K562 (cell line): ENCODE data around the gene UBE3B. TPM values are rescaled to one million over a fixed set of nuclear protein-coding genes. Genes with fewer than 3 reads are reported as not detected.
A peak's percentile ranks its signal among the peaks of the same experiment; 100 is the strongest.

ENCODE experiments used
- ATAC-seq: fragments of 200-7000 bp; cut with Tn5 transposase; 3 replicates; pipeline ENCODE4 v1.9.1; 2020; ENCODE audit warnings: moderate library complexity
- BruUV-seq: library from RNA; stranded (reverse); fragments of 400-500 nt; replicated peaks from 2 replicates; lab custom pipeline; 2021; lab: Mats Ljungman, UMichigan
- CTCF ChIA-PET: fragments of 300-600 bp; formaldehyde crosslinking; extraction: SDS; loops from one replicate; lab custom pipeline; 2021; ENCODE audit warnings: low intra/inter-chr PET ratio; lab: Yijun Ruan, JAX
- POLR2A ChIA-PET: fragments of 300-600, 350-650 bp; sonication (Branson Sonifier 250); formaldehyde crosslinking; extraction: SDS; loops from one replicate; lab custom pipeline; 2021; ENCODE audit warnings: antibody characterized with exemption, inconsistent platforms; lab: Yijun Ruan, JAX
- DNase-seq, 4 experiments: peaks; one replicate each; pipeline versions ENCODE4 v3.0.0 to v3.0.0-alpha.2; 2011 to 2018; ENCODE audit warnings: low spot score in 3 of 4, mixed read lengths in 3 of 4; ENCODE audit errors: extremely low read depth in 1 of 4
- FAIRE-seq: peaks from 2 replicates; lab custom pipeline; 2011; peaks lifted over from hg19 to GRCh38; lab: Jason Lieb, UNC
- H2AFZ ChIP-seq: 2 replicates; pipeline ENCODE4 v1.6.0; 2011; ENCODE audit warnings: low read depth, low read length, control low read depth, inconsistent platforms
- H3K27ac ChIP-seq: fragments of 200-600 bp; 3 replicates; pipeline ENCODE4 v1.8.0; 2011; ENCODE audit warnings: low read depth, mild to moderate bottlenecking, control low read depth, inconsistent platforms, low read length, moderate library complexity, mixed read lengths; ENCODE audit errors: extremely low read depth
- H3K27me3 ChIP-seq, 2 experiments: fragments of 300-600 bp in 1 of 2; 2 replicates in 1 of 2; 3 replicates in 1 of 2; pipeline versions ENCODE4 v1.6.0 to v1.8.0; 2011; ENCODE audit warnings: inconsistent platforms in 2 of 2, low read length in 2 of 2, mild to moderate bottlenecking in 1 of 2, mixed read lengths in 1 of 2, moderate library complexity in 1 of 2; ENCODE audit not compliant: control insufficient read depth in 2 of 2, insufficient read depth in 2 of 2
- H3K36me3 ChIP-seq: fragments of 300-600 bp; 3 replicates; pipeline ENCODE4 v1.8.0; 2011; ENCODE audit warnings: mild to moderate bottlenecking, low read length, inconsistent platforms; ENCODE audit not compliant: control insufficient read depth, insufficient read depth
- H3K4me1 ChIP-seq, 2 experiments: fragments of 200-600 bp in 1 of 2; replicated peaks in 1 of 2; 2 replicates in 1 of 2; 3 replicates in 1 of 2; pipeline versions ENCODE4 v1.5.1 to v1.8.0; 2011; ENCODE audit warnings: inconsistent platforms in 2 of 2, low read length in 2 of 2, mild to moderate bottlenecking in 1 of 2, mixed read lengths in 1 of 2, moderate library complexity in 1 of 2; ENCODE audit not compliant: control insufficient read depth in 2 of 2, insufficient read depth in 2 of 2
- H3K4me2 ChIP-seq: 2 replicates; pipeline ENCODE4 v1.6.1; 2011; ENCODE audit warnings: low read length, control low read depth, inconsistent platforms, mixed read lengths; ENCODE audit not compliant: insufficient read depth
- H3K4me3 ChIP-seq: fragments of 200-600 bp; sonication (generic), shearing (Covaris generic); 2 replicates; pipeline ENCODE4 v1.5.1; 2016; ENCODE audit warnings: control low read depth, inconsistent platforms
- H3K79me2 ChIP-seq: fragments of 200-600 bp; 3 replicates; pipeline ENCODE4 v1.8.0; 2011; ENCODE audit warnings: low read length, inconsistent platforms; ENCODE audit not compliant: control insufficient read depth, insufficient read depth
- H3K9ac ChIP-seq, 2 experiments: 2 replicates each; pipeline versions ENCODE4 v1.6.0 to v1.6.1; 2011; ENCODE audit warnings: low read depth in 2 of 2, low read length in 2 of 2, control low read depth in 1 of 2, inconsistent platforms in 1 of 2, mild to moderate bottlenecking in 1 of 2, mixed read lengths in 1 of 2; ENCODE audit not compliant: insufficient read depth in 1 of 2
- H3K9me1 ChIP-seq: one replicate; pipeline ENCODE4 v1.6.0; 2011; ENCODE audit warnings: inconsistent platforms, mild to moderate bottlenecking, low read length, moderate library complexity; ENCODE audit not compliant: control insufficient read depth, insufficient read depth
- H3K9me3 ChIP-seq: replicated peaks from 2 replicates; pipeline ENCODE4 v1.5.1; 2011; ENCODE audit warnings: low read depth, low read length, inconsistent platforms; ENCODE audit not compliant: control insufficient read depth, insufficient read depth
- H4K20me1 ChIP-seq: replicated peaks from 2 replicates; pipeline ENCODE4 v1.6.1; 2011; ENCODE audit warnings: low read length, inconsistent platforms, mixed read lengths; ENCODE audit not compliant: control insufficient read depth, insufficient read depth
- FOS ChIP-seq: IDR thresholded peaks from 3 replicates; pipeline ENCODE4 v1.6.1; 2011; ENCODE audit not compliant: insufficient read length; ENCODE audit errors: extremely low read depth
- MLLT1 ChIP-seq, 2 experiments: fragments of 450-650 bp; IDR thresholded peaks; 2 replicates each; pipeline ENCODE4 v1.6.1; 2016
- ZBTB17 ChIP-seq: fragments of 450-650 bp; formaldehyde crosslinking; IDR thresholded peaks from 2 replicates; pipeline ENCODE4 v1.4.0; 2020; ENCODE audit warnings: mild to moderate bottlenecking
- ZMIZ1 ChIP-seq, 2 experiments: fragments of 150-350 bp in 1 of 2; IDR thresholded peaks; 2 replicates each; pipeline ENCODE4 v1.6.1; 2012 to 2016; ENCODE audit warnings: low read depth in 2 of 2, low read length in 2 of 2, mild to moderate bottlenecking in 1 of 2, moderate library complexity in 1 of 2
- WGBS: fragments of 100-300 bp; shearing (Covaris generic); methylation state at CpG from one replicate; pipeline ENCODE4 v1.1.6; 2016; ENCODE audit warnings: low coverage, mixed read lengths; ENCODE audit not compliant: insufficient coverage; ENCODE audit errors: missing lambda C conversion rate; 5-methylcytosine and 5-hydroxymethylcytosine counted together
- in situ Hi-C: fragments of 300-500 bp; cut with MboI; formaldehyde crosslinking; loops from 4 replicates; pipeline ENCODE4 v1.15.0; 2018; ENCODE audit warnings: inconsistent platforms, mixed read lengths
- intact Hi-C: fragments of 100-400 bp; cut with micrococcal nuclease; formaldehyde crosslinking; loops from 2 replicates; pipeline ENCODE4 v1.14.2; 2022
- polyA plus RNA-seq, 8 experiments: library from polyadenylated mRNA; depleted of rRNA in 4 of 8; stranded (reverse) in 5 of 8; unstranded in 3 of 8; fragments of >200 nt; fragmentation: Nextera tagmentation in 2 of 8; fragmentation: Illumina TruSeq in 1 of 8; extraction: Ambion mirVana in 2 of 8; extraction: Trizol in 1 of 8; gene quantifications; 2 replicates each; pipeline versions ENCODE4 v1.2.1 to v1.2.3, GENCODE V29; 2011 to 2014; ENCODE audit warnings: inconsistent platforms in 1 of 8, missing spikeins in 1 of 8
- total RNA-seq, 7 experiments: library from RNA; depleted of rRNA in 6 of 7; stranded (reverse); fragments of >200 nt in 6 of 7; fragmentation: Illumina TruSeq in 2 of 7; extraction: Trizol in 2 of 7; gene quantifications; 2 replicates each; pipeline versions ENCODE4 v1.2.1 to v1.2.3, GENCODE V29; 2011 to 2021; ENCODE audit warnings: low replicate concordance in 1 of 7

The UBE3B gene
- total and polyA plus RNA-seq, 9 of the 15 experiments (the other 6 are each of a cell fraction or from before 2014, with no cell fraction given), result 7.6 to 23.6 (median 15.5) TPM

- in situ Hi-C loops, result no loop called here
- Histone ChIP-seq H3K9me1 (no peaks in the 10 kb centered on the region), H3K36me3 (no peaks in the 10 kb centered on the region), H3K27me3 (peaks cover 43 to 81% of the 10 kb centered on the region in 2 experiments; a peak in 4 of 5 replicates), H4K20me1 (peaks cover 7% of the 10 kb centered on the region), H2AFZ (no peak overlapping the region), H3K9me3 (no peaks in the 10 kb centered on the region), H3K4me3 (no peak overlapping the region), H3K79me2 (no peaks in the 10 kb centered on the region), H3K4me2 (no peak overlapping the region)
- CTCF ChIA-PET, result no interaction called here
- intact Hi-C loops, result no loop called here
- ATAC-seq, result no peak
- 0% methylated on average over 4 of the region's 4 CpGs for WGBS
- peak; percentile 89 for TF ChIP-seq ZBTB17 (CRISPR knock-in tag)
- TF ChIP-seq MLLT1 (IDR thresholded peaks at IDR 0.05), result peak in 1 of 2 experiments; percentile 66; a peak in 1 of 4 replicates
- 0 out of 4 replicates have a peak, but pooled peaks of 1 of the 2 experiments have one; percentile 14 for TF ChIP-seq ZMIZ1 (IDR thresholded peaks at IDR 0.05; ENCODE audit: low read depth in 2 of 2, low read length in 2 of 2)
- no peak for TF ChIP-seq FOS
- TF ChIP-seq, all 486 proteins: peak for 3
- no peaks in the 10 kb centered on the region; a peak in 1 of 5 replicates for H3K4me1 ChIP-seq
- no peak for DNase-seq
- no TSS peak for BruUV-seq
- POLR2A ChIA-PET, result interaction anchor here (0.8 to 1.1 kb wide), 2 partner anchors 12 to 51 kb away, joined by 3 to 4 read pairs; no protein-coding TSS in a partner anchor
- H3K9ac ChIP-seq, result no peak overlapping the region
- H3K27ac ChIP-seq, result no peak overlapping the region
- no peak for FAIRE-seq
Observed at GRCh38 chr12:109548258-109548657, 70.8 kb downstream of the UBE3B start.
